ENCODE measurements around the gene ACOT12.
"Not testable (repeated sequence)": the region's sequence is repeated elsewhere in the genome, so short reads cannot be mapped to it uniquely, and the experiment has no call there.

GRCh38 chr5:81407811-81408210 is 13.9 kb upstream of the ACOT12 start:
- not testable (repeated sequence) for TF ChIP-seq CTCF, POLR2A (IDR thresholded peaks at IDR 0.05)

Data from Peyer's patch (tissue), 4 donors.